ENCODE results near the gene CEP97. TPM values are rescaled to one million over a fixed set of nuclear protein-coding genes. Genes with fewer than 3 reads are reported as not detected.

The CEP97 gene
- total and polyA plus RNA-seq, 2 donors (not counting 1 experiment from before 2014, with no cell fraction given), result 2.1 to 15.4 TPM

DNA sequence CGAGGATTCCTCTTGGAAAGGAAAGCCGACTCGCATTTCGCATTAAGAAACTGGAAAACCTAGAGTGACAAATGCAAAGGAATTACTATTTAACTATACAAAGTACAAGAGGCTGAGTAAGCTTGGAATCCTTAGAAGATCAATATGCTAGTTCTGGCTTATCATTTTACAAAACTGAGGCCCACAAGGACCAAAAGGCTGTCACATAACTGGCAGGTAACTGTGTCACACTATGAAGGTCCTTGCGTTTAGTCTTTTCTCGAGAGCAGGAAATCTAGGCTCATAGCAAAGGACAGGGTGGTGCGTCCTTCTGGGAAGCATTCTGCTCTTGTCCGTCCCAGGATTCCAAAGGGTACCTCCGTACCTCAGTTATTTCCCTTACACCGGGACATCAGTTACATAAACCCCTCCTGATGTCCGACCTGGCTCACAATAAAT lies 38.5 kb upstream of the CEP97 start:
- no peak for DNase-seq
- CTCF ChIA-PET, result interaction anchor here (1.0 to 3.2 kb wide), 6 partner anchors 9 to 539 kb away, joined by 3 to 27 read pairs (median 4); partner anchors contain the start of genes PCNP and ZBTB11
- intact Hi-C loops (cut with micrococcal nuclease), result loop anchor here (1.0 to 2.0 kb wide), 4 partner anchors 9 to 977 kb away; partner anchors contain the start of genes CEP97, NXPE3, TFG and ZBTB11

More for the DNA sequence above, 38.5 kb upstream of the CEP97 start:
- Mint-ChIP-seq H3K27me3 (no peaks in the 10 kb centered on the region), H3K4me3 (peak overlapping the region; percentile 100), H3K27ac (peak overlapping the region; percentile 99), H3K4me1 (peaks cover 32% of the 10 kb centered on the region), H3K9me3 (ENCODE audit: insufficient read depth) (no peaks in the 10 kb centered on the region)
- Histone ChIP-seq H3K9me3 (ENCODE audit: control extremely low read depth in 1 of 3, control insufficient read depth in 2 of 3, insufficient read depth in 1 of 3, low read length in 2 of 3) (no peaks in the 10 kb centered on the region), H3K27me3 (replicated peaks in 1 of 4; ENCODE audit: control extremely low read depth in 1 of 4, control insufficient read depth in 3 of 4, insufficient read depth in 4 of 4, low read length in 3 of 4) (no peaks in the 10 kb centered on the region), H3K4me2 (replicated peaks; ENCODE audit: low read depth, low read length, poor library complexity, severe bottlenecking) (peak overlapping the region; percentile 78), H4K20me1 (ENCODE audit: control insufficient read depth, insufficient read depth, low read length, poor library complexity, severe bottlenecking) (peaks cover 12% of the 10 kb centered on the region), H3K4me3 (ENCODE audit: control extremely low read depth in 1 of 5, extremely low read depth in 1 of 5, insufficient read depth in 1 of 5, low read depth in 2 of 5, low read length in 4 of 5) (peak overlapping the region; percentile 64 to 98 (median 84)), H3K4me1 (ENCODE audit: control insufficient read depth in 2 of 2, insufficient read depth in 2 of 2, low read length in 2 of 2) (peaks cover 22 to 32% of the 10 kb centered on the region in 2 donors), H2AFZ (ENCODE audit: insufficient read depth, low read depth, low read length, poor library complexity, severe bottlenecking) (peak overlapping the region; percentile 76), H3K9ac (ENCODE audit: low read length) (peak overlapping the region; percentile 87), H3K27ac (ENCODE audit: low read length in 2 of 2) (peak overlapping the region; percentile 89 to 90), H3K79me2 (ENCODE audit: control insufficient read depth, insufficient read depth, low read length) (peaks cover 34% of the 10 kb centered on the region), H3K36me3 (replicated peaks in 1 of 2; ENCODE audit: control extremely low read depth in 1 of 2, control insufficient read depth in 1 of 2, extremely low read depth in 1 of 2, insufficient read depth in 2 of 2, low read length in 1 of 2) (peaks cover 10 to 47% of the 10 kb centered on the region in 2 experiments)
- peak; percentile 6 for ATAC-seq (ENCODE audit: low read depth)
- 0% methylated on average over 7 of the region's 11 CpGs for WGBS (ENCODE audit: insufficient coverage)
- POLR2A ChIA-PET, result interaction anchor here (0.9 to 3.6 kb wide), 5 partner anchors 9 to 112 kb away, joined by 3 to 40 read pairs (median 9); partner anchors contain the start of genes CEP97, NXPE3, PCNP and ZBTB11
- TF ChIP-seq EZH2 (IDR thresholded peaks at IDR 0.05; ENCODE audit: borderline replicate concordance, insufficient read depth, low read depth, low read length, poor library complexity, severe bottlenecking), result no peak
- TF ChIP-seq, protein P1, sequence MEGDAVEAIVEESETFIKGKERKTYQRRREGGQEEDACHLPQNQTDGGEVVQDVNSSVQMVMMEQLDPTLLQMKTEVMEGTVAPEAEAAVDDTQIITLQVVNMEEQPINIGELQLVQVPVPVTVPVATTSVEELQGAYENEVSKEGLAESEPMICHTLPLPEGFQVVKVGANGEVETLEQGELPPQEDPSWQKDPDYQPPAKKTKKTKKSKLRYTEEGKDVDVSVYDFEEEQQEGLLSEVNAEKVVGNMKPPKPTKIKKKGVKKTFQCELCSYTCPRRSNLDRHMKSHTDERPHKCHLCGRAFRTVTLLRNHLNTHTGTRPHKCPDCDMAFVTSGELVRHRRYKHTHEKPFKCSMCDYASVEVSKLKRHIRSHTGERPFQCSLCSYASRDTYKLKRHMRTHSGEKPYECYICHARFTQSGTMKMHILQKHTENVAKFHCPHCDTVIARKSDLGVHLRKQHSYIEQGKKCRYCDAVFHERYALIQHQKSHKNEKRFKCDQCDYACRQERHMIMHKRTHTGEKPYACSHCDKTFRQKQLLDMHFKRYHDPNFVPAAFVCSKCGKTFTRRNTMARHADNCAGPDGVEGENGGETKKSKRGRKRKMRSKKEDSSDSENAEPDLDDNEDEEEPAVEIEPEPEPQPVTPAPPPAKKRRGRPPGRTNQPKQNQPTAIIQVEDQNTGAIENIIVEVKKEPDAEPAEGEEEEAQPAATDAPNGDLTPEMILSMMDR (IDR thresholded peaks at IDR 0.05), result peak; percentile 12

Measured in B cell (primary cell).